HG02610 (cell line): Measurements from ENCODE around the gene RUNX3.

Source experiments
- ATAC-seq: cut with Tn5 transposase; IDR thresholded peaks from one replicate; pipeline ENCODE4 v1.9.1; 2021; ENCODE audit warnings: mild to moderate bottlenecking, moderate library complexity; ENCODE audit not compliant: unreplicated experiment

Gene RUNX3

DNA sequence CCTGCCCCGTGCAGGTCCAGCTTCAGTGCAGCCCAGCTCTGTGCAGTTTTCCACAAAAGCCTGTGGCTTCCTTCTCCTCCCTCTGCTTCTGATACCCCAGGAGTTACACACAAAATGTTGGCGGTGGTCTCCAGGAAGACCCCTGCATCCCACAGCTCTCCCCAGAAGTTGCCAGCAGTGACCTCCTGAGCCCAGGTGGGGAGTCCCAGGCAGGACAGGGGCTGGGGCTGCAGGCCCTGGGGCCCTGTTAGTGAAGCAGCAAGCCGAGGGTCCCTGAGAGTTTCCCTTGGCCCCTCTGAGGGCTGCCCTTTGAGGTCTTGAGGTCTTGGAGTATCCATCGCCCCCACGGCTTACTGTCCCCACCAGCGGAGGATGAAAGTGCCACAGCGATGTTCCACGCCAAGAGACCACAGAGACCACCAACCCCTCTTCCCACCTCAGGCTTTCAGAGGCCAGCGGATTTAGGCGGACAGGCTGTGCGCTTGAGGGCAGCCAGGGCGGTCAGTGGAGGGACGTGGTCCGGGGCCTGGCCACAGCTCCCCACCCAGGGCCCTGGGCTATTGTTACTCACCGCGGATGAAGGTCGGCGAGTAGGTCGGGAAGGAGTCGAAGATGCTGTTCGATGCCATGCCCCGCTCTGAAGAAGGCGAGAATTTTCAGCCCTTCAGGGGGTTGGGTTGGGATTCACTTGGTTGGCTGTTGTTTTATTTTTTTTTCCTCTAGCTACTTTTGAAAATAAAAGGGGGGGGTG is 34.0 kb upstream of the RUNX3 start:
- ATAC-seq, result no peak

DNA sequence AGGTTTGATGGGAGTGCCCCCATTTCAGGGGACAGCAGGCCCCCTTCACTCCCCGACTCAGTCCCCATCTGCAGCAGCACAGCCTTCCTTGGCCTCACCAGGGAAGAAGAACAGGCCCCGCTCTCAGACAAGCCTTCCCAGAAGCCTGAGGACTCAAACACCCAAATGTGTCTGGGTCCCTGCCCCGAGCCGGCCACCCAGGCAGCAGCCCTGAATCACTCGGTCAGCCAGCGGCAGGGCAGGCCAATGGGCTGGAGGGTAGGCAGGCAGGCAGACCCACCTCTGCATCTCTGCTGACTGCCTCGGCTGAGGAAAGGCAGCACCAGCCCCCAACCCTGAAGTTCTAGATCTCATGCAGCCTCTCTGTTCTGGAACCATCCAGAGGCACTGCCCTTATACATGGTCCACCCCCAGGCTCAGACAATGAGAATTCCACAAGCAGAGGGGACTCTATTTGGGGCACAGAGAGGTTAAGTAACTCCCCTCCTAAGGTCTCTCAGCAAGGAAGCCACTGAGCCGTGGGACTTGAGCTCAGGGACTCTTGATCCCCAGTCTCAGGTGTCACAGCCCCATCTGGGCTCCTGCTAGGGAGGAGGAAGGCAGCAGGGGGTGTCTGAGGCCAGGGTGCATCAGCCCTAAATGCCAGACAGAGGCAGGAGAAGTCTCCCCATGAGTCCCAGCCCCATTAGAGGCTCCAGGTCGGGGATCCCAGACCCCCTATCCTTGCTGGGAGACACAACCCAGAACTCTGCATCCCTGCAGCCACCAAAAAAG is 33.2 kb upstream of the RUNX3 start:
- ATAC-seq, result no peak

DNA sequence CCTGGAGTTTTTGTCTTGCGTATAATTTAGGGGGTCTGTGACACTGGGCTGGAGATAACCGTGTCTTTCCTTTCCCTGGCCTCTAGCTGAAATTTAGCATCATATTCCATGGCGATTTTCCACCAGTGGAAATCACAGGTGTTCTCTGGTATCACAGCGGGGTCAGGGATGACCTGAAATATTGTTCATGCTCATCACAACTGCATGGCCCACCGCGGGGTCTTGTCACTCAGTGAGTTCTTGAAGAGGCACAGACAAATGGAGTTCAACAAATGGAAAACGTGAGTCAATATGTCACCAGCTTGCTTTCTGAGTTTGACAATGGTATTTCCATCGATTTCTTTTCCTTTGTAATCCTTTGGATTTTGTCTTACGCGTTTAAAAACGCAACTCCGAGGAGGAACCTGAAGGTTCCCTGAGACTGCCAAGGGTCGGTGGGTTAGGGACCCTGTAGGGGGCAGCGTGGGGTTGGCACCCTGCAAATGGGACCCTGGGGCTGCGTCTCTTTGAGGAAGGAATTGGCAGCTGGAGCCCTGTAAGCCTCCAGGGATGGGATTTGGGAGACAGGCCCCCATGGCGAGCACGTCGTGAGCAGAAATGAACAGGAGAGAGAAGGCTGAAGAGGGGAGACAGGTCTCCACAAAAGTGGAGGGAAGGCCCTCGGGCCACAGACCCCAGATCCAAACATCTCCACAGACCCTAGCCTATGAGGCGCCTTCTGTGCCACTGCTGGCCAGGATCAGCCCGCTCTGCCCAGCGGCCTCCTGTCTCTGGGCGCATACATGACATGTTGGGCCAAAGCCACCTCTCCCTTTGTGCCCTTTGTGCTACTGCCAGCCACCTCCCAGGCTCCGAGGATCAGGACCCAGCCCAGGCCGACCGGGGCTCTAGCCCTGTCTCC is 32.1 kb upstream of the RUNX3 start:
- no peak for ATAC-seq

DNA sequence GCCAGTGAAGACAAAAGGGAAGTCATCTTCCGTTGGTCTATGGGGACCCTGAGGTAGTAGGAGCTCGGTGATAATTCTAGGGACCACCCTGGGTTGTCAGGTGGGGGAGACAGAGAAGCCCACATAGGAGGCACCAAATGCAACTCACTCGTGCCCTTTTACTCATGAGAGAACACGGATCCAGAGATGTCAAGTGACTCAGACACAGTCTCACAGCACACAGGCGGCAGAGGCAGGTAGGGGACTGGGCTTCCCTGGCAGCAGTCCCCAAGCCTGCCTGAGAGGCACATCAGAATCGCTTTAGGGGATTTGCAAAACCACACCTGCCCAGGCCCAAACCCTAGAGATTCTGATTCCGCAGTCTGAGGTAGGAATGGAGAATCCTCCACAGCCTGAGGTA is 31.3 kb upstream of the RUNX3 start:
- no peak for ATAC-seq

DNA sequence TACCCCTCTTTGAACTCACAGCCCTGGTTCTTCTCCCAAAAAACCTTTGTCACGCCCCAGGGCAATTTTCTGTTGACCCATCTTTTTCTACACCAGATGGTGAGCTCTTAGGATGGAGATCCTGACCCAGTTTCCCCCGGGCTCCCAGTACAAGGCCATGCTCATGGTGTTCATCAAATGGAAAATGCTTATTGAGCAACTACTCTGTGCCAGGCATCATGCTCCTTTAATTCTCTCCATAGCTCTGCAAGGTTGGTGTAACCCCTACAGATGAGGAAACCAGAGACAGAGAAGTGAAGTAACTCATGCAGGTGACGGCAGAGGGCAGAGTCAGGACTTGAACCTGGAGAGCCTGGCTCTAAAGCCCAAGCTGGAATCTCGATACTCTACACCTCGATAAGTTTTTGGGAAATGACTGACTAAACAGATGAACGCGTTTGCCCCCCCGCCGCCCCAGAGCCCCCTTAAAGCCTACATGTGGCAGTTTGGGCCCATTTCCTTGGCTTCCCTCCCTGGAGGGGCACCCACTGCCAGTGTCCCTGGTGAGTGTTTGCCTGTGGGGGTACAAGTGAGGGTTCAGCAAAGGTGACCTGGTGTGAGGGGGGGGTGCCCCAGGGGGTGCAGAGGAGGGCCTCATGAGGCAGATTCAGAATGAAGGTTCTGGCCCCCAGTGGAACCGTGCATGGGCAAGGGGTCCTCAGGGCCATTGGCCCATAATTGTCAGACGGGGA is 30.2 kb upstream of the RUNX3 start:
- no peak for ATAC-seq

DNA sequence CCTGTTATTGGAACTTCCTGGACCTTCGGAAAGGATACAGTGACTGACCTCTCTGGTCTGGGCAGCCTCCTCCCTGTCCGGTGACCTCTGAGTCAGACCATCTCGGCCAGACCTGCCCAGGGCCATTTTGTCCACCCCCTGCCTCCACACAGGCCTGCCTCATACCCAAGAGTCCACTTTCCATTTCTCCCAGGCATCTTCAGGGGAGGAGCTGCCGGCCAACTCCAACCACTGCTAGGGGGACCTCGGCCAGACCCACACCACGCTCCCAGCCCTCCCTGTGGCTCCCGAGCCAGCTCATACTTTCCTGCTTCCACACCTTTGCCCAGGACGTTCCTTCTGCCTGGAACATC is 29.5 kb upstream of the RUNX3 start:
- ATAC-seq, result no peak

DNA sequence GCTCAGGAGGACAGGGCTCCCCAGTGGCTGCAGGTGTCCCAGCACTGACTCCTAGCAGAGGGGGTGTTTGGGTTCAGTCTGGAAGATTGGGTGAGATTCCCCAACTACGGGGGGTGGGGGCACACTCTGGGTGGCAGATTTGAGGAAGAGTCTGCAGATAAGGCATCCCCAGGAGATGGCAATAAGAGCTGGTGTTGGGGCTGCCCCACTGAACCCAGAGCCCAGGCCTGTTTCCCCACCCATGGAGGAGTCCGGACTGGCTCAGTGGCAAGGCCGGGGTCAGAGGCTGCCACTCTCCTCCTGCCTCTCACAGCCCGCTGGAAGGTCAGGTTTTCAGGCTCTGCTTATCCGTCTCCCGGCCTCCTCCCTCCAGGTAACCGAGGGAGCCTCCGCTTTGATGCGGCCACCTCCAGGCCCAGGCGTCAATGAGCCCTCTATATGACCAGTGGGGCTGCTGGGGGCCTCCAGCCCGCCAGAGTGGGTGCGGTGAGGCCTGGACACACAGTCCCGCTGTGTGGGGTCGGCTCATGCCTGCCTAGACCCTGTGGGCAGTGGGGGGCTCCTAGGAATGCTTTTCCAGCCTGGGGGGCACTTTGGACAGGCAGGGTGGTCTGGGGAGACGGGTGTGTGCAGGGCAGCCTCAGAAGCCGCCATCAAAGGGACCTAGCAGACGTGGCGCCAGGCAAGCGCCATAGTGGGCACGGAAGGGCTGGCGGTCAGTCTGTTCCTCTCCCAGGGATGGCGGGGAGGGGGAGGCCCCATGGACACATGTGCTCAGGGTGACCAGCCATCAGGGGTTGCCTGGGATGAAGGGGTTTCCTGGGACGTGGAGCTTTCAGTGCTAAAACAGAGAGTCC is 28.9 kb upstream of the RUNX3 start:
- ATAC-seq, result no peak

DNA sequence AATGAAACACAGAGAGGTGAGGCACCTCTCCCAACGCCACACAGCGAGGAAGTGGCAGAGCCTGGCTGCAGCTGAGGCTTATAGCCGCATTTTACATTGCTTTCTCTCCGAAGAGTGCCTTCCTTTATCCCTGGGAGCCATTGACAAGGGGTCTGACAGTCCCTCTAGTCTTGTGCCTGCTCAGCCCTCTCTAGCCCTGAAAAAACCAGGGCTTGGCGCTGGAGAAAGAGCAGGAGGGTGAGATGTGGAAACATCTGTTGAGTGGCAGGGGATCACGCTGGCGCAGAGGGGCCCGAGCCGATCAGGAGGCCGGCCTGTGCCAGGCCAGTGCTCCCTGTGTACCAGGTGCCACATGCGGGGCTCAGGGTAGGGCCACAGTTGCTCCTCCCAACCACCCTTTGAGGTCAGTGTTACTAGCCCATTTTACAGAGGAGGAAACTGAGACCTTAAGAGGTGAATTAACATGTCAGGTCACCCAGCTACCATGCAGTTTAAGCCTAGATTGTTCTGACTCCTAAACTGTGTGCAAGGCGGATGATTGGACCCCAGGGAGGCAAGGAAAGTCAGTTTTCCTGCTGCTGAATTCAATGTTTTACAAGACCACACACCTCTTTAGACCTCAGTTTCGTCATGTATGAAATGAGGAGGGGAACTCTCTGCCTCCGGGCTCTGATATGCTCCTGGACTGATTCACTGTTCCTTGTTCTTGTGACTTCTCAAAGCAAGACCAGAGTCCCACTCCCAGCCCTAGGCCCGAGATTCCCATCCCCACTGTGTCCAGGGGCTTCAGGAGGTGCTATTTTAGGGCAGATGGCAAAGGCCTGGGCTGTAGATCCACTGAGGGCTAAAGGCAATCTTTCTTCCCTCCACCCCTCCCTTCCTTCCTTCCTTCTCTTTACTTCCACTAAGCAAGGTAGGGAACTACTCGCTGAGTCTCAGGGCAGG is 28.0 kb upstream of the RUNX3 start:
- no peak for ATAC-seq

DNA sequence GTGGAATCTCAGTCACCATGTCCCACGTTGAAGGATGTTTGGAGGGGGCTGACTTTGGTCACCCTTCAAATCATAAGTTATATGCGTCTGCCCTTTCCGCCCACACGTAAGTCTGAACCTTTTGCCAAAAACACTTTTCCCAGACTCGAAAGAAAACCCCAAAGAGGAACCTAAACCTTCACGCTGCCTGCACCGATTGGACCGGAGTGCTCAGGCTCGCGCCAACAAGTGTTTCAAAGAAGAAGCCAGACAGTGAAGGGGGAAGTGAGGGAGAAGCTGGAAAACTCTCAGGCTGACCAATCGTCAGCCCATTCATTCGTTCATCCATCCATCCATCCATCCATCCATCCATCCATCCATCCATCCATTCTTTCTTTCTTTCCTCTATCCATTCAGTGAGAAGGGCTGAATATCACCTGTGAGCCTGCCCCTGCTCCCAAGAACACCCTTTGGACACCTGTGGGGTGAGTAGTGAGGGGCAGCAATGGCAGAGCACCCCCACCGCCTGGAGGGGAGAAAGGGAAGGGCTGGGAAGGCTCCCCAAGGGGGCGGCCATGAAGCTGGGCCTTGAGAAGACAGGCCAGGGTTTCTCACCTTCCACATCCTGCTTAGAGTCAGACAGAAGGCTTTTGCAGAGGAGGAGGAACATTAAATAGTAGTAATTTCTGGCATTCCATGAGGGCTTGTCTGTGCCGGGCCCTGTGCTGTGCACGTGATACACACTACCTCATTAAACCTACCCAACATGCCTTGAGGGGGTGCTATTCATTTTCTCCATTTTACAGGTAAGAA is 27.1 kb upstream of the RUNX3 start:
- no peak for ATAC-seq

DNA sequence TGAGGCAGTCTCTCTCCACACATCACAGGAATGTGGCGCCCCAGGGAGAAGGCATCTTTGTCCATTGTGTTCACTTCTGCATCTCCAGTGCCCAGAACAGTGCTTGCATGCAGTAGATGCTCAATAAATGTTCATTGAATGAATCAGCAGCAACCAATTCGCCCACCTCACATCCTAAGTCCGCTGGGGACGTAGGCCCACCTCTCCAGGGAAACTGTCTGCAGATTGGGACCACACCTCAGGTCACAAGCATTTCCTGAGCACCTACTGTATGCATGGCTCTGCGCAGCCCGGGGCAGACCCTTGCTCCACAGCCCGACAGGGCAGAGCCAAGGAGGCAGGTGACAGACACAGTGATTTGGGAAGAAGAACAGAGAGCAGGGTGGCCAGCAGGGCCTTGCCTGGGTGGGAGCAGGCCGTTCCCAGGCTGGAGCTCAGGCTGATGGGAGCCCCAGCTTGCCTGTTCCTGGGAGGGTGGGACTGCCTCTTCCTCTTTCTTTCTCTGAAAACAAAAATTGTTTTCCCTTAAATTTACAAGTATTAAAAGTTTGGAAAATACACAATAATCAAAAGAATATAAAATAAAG is 25.8 kb upstream of the RUNX3 start:
- no peak for ATAC-seq

DNA sequence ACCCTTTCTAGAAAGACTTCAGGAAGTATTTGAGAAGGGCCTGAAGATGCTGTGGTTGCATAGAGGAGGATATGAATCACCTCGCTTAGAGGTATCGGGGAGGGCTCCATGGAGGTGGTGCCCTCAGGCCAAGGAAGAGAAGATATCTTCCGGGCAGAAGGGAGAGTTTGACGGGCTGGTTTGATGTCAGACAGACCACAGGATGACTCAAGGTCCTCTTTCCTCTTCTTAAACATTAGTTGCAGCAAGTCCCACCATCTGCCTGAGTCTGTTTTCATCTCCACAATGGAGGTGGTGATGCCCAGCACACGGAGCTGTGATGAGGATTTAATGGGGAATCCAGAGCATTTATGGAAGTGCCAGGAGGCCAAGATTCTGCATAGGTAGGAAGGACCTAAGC is 25.1 kb upstream of the RUNX3 start:
- peak; percentile 59 for ATAC-seq

DNA sequence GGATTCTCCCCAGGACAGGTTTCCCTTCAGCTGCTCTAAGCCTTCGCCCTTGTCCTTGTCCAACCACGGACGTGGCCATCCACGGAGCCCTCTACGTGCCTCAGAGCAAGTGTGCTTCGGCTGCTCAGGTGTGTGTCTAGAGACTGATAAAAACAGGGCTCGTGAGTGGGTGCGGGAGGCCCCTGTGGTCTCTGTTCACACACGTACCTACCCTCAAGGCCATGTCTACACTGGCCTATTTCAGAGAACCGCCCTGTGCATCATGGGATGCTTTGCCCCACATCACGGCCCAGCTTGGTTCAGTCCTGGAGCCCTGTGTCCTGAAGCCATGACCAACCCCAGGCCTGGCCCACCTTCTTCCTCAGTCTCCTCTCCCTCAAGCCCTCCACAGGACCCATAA is 24.6 kb upstream of the RUNX3 start:
- ATAC-seq, result peak; percentile 4

DNA sequence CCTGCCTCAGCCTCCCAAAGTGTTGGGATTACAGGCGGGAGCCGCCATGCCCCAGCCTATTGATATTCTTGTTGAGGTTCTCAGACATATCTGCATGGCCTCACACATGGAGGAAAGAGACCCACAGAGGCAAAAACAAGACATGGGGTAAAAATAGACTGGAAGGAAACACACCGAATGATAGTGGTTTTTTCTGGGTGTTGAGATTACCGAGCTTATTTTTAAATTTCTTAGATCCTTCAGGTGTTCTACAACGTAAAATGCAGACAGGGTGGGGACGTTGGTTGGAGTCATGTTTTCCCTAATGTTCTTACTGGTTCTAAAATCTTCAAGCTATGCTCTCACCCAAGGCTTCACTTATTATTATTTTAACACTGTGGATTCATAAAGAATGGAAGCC is 23.9 kb upstream of the RUNX3 start:
- no peak for ATAC-seq

DNA sequence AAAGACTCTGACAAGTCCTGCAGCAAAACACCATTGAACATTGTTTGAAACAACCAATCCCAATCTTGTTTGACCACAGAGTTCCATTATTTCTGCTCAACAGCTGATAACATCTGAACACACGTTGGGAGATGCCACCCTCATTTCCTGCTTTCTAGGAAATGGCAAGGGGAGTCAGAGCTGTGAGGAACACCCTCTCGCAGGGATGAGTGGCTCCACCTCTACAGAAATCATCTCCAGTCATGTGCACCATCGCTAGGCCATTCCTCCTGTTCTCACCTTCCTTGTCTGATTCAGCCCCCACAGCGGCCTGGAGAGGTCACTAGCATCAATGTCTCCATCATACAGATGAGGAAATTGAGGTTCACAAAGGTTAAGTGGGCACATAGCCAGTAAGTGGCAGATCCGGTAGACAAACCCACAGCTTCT is 22.4 kb upstream of the RUNX3 start:
- no peak for ATAC-seq

DNA sequence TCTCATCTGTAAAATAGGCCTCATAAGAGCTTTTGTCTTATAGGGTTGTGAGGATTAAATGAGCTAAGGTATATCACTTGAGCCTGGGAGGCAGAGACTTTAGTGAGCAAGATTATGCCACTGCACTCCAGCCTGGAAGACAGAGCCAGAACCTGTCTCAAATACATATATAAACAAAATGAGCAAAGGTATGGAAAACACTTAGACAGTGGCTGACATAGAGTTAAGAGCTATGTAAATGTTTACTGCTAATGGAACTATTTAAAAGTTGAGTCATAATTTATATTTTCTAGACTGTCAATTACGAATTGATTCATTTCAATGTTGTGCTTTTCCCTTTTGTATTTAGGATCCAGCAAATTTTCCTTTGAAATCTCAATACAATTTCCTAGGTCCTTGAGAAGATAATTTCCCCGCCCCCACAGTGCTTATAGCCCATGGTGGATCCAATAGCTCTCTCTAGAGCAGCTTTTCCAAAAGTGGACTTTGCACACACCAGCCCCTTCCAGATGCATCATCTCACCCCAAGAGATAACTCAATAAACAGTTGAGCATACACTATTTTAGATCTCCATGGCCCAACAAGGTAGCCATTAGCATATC is 21.8 kb upstream of the RUNX3 start:
- ATAC-seq, result no peak

DNA sequence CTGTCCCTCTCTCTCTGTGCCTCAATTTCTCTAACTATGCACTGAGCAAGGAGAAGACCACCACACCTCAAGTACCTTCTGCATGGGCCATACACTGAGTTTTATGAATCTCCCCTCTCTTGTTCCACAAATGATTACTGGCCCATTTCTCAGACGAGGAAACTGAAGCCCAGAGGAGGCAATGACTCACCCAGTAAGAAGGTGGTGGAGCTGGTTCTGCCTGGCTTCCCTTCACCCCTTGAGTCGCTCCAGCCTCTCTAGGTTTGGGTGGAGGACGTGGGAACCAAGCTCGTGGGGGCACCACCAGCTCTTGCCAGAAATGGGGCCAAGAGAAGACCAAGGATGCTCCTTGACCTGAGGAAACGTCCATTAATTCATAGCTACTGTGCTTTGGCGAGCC is 21.3 kb upstream of the RUNX3 start:
- ATAC-seq, result no peak

DNA sequence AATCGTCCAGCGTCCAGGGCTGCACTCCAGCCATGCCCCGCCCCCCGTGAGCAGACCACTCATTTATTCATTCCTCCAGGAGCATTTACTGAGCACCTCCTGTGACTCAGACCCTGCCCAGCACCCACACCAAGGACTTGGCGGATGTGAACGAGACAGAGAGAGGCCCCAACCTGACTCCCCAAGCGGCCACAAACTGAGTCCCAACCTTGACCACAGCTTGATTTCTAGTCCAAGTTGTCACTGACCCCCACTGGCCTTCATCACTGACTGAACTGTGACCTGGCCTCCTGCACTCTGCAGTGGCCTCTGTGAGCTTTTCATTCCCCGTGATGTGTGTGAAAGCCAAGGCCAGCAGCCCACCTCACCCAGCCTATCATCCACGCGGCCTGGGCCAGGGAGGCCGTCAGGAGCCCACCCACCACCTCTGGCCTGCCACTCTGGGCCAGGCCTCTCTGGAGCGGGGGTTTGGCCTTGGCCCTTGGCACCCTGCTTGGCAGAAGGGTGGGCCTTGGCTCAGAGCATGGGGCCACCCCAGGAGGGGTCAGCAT is 19.3 kb upstream of the RUNX3 start:
- ATAC-seq, result no peak
